HCT116 (cell line): Measurements from ENCODE around the gene ACOT9.

ENCODE experiments used
- EZH2 ChIP-seq: fragments of 200-600 bp; sonication (generic); IDR thresholded peaks from 2 replicates; pipeline ENCODE4 v1.6.1; 2017; ENCODE audit warnings: antibody characterized with exemption, mixed run types
- TF ChIP-seq, protein P1 (sequence below), 3 experiments: fragments of 200-600 bp in 1 of 3; sonication (generic) in 1 of 3; IDR thresholded peaks in 2 of 3; conservative IDR thresholded peaks in 1 of 3; 2 replicates each; pipeline ENCODE4 v1.5.1; 2012 to 2017; ENCODE audit warnings: low read depth in 2 of 3, low read length in 2 of 3, antibody characterized with exemption in 1 of 3, borderline replicate concordance in 1 of 3, control low read depth in 1 of 3, mild to moderate bottlenecking in 1 of 3, mixed read lengths in 1 of 3, mixed run types in 1 of 3, moderate library complexity in 1 of 3; ENCODE audit not compliant: insufficient read depth in 1 of 3

DNA sequence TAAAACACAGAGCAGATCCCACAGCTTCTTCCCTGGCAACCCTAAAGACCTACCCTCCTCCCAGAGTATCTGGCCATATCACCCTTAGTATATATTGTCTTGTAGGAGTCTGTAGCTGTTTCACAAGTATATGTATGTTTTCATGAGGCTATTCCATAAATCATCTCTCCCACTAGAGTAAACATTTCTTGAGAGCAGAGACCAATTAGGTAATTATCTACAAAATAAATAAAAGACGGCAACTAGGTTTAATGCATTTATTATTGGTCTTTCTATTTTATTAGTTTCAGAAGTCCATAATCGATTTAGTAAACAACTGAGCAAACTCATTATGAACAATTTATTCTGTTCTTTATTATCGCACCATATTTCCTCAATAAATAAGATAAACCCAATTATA lies 7.0 kb downstream of the ACOT9 start:
- TF ChIP-seq EZH2 = no peak
- TF ChIP-seq, protein P1, sequence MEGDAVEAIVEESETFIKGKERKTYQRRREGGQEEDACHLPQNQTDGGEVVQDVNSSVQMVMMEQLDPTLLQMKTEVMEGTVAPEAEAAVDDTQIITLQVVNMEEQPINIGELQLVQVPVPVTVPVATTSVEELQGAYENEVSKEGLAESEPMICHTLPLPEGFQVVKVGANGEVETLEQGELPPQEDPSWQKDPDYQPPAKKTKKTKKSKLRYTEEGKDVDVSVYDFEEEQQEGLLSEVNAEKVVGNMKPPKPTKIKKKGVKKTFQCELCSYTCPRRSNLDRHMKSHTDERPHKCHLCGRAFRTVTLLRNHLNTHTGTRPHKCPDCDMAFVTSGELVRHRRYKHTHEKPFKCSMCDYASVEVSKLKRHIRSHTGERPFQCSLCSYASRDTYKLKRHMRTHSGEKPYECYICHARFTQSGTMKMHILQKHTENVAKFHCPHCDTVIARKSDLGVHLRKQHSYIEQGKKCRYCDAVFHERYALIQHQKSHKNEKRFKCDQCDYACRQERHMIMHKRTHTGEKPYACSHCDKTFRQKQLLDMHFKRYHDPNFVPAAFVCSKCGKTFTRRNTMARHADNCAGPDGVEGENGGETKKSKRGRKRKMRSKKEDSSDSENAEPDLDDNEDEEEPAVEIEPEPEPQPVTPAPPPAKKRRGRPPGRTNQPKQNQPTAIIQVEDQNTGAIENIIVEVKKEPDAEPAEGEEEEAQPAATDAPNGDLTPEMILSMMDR (IDR thresholded peaks at IDR 0.05 in 2 of 3, conservative IDR thresholded peaks at IDR 0.05 in 1 of 3; ENCODE audit: borderline replicate concordance in 1 of 3, insufficient read depth in 1 of 3, low read depth in 2 of 3, low read length in 2 of 3) = no peak
